ENCODE data around the gene CPLX1. TPM values are rescaled to one million over a fixed set of nuclear protein-coding genes. Genes with fewer than 3 reads are reported as not detected.
A peak's percentile ranks its signal among the peaks of the same experiment; 100 is the strongest.

Gene CPLX1
- total RNA-seq, 1 donor from 2014 or later: 1.6 TPM

DNA sequence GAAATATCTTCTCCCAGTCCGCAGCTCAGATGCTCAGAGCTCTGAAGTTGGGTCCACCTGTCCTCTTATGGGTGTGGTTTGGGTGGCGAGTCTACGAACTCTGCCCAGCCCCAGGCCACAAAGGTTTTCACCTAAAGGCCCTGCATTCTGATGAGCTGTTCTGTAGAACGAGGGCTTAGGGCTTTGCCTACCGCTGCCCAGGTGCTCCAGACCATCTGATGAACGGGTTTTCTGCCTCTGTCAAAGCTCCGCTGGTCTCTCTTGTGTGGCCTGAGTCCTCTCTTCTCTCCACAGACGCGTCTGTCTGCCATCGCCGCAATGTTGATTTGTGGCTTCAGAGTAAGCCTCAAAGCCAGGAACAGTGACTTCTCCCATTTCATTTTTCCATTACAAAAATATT is 28.4 kb upstream of the CPLX1 start:
- DNase-seq: no peak

DNA sequence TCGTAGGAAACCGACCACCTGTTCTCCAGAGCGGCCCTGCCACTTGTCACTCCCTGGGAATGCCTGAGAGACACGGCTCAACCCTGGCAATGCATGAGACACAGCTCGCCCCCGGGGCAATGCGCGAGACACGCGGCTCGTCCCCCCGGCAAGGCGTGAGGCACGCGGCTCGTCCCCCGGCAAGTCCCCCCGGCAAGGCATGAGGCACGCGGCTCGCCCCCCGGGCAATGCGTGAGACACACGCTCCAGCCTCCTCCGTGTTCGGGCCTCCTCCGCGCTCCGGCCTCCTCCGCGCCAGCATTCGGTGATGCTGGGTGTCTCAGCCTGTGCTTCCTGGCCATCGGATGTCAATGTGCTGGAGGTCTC is 27.5 kb upstream of the CPLX1 start:
- DNase-seq: no peak

DNA sequence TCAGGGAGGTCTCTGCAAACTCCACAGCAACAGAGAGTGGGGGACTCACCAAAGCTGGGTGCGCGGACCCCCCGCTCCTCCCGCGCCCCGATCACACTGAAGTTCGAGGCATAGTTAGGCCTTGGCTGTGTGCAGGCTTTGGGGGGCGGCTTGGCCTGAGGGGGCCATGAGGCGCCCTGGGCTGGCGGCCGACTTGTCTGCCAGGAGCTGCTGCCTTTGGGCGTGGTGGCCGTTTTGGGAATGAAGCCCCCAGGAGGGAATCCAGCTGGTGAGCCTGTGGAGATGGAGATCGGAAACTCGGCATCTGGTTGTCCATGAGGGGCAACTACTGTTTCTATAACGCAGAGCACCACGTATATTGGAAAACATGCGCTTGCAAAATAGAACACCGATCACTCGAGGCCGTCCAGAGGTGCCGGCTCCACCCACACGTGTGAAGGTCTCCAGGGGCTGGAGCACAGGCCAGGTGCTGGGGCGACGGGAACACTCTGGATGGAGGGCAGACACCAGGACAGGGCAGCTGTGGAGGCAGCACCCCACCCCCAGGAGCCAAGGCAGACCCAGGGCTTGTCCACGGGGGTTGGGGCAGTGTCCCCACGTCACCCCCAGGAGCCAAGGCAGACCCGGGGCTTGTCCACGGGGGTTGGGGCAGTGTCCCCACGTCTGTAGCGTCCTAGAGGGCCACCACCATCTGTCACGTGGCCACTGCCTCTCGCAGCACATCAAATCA is 25.9 kb upstream of the CPLX1 start:
- DNase-seq: no peak

DNA sequence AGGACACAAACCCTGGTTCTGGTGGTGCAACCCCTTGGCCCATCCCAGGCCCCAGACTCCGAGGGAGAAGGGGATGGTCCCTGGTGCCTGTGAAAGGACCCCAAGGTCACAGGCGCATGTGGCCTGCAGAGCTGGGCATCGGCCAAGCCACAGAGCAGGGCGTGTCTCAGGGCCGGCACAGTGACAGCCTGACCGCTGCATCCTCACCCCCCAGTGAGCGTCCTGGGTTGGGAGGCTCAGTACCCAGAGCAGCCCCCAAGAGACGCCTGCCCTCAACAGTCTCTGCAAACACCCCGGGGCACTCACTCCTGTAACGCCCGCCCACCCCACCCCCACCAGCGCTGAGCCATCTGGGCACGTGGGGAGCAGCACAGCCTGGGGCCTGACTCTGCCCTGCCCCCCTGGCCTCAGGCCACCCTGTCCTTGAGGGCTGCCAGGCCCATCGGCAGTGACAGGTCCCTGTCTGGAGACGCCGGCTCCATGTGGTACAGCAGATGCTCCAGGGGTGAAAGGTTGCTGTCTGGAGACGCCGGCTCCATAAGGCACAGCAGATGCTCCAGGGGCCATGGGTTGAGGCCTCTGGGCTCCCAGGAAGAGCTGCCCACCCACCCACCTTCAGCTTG is 24.5 kb upstream of the CPLX1 start:
- DNase-seq: no peak

DNA sequence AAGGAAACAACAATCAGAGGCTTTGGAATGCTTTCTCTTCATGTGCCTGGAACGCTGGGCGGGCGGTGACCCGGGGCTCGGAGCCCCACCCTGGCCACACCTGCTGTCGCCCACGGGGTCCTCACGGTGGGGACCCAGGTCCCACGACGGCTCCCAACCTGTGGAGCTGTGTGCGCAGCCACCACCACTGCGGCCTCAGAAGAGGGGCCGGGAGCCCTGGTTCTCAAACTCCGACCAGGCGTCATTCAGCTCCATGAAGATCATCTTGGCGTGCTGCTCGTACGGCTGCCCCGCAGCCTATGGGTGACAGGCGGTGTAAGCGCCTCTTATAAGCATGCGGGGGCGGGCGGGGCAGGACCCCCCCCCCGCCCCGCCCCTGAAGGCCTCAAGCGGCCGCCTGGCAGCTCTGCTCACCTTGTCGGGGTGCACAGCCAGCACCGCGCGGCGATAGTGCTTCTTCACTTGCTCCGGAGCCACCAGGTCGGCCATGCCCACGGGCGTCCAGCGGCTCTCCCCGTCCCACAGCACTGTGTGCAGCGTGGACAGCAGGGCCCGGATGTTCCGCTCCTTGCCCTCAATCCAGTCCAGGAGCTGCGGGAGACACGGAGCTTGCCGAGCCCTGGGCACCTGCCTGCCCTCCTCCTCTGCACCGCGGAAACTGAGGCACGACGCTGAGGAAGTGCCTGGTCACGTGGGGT is 23.7 kb upstream of the CPLX1 start:
- DNase-seq: no peak

DNA sequence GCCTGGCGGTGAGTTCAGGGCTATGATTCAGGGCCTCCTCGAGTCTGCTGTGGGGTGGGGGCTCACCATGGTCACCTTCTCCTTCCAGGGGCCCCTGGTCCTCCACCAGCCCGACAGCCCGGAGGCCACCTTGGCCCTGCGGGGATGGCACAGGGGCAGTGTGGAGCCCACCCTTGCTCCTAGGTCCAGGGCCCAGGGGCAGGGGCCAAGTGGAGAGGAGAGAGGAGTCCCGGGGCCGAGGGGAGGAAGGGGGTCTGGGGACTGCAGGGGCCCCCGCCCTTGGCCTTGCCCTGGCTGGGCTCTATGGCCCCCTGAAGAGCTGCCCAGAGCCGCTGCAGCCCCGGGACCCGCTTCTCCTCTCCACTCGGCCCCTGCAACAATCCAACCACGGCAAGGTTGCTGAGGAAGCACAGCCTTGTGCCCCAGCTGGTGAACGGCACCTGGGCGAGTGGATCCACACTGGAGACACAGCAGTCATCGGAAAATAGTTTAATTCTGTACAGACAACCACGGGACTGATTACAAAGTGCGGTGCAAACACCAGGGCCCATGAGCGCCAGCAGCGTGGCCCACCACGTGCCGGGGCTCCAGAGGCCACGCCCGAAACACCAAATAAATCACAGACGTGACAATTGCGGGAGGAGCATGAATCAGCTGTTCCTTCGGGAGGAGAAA is 23.0 kb upstream of the CPLX1 start:
- DNase-seq: no peak

DNA sequence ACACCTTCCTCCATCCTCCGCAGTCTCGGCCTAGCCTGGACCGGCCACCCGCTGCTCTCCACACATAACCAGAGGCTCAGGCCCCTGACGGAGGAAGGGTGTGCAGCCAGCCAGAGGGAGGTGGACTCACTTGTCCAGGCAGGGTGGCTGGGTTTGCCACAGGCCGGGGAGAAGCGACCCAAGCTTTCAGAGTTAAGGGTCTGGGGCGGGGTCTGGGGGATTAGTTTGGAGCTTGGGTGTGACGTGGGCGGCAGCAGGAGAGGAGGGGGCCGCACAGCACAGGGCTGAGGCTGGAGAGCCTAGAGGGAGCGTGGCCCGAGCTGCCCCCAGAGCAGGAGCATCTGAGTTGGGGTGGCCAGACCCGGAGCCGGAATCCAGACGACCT is 22.4 kb upstream of the CPLX1 start:
- DNase-seq: no peak

DNA sequence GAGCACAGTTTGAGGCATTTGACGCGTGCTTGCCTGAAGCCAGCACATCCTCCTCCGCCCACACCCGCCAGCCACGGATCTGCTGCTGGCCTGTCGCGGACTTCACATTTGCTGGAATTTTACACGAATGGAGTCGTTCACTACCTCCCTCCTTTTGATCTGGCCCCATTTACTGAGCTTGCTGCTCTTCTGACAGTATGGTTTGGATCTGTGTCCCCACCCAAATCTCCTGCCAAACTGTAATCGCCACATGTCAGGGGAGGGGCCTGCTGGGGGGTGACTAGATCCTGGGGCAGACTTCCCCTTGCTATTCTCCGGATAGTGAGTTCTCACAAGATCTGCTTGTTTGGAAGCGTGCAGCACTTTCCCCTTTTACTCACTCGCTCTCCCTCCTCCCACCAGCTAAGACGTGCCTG is 19.9 kb upstream of the CPLX1 start:
- DNase-seq: peak; percentile 52

DNA sequence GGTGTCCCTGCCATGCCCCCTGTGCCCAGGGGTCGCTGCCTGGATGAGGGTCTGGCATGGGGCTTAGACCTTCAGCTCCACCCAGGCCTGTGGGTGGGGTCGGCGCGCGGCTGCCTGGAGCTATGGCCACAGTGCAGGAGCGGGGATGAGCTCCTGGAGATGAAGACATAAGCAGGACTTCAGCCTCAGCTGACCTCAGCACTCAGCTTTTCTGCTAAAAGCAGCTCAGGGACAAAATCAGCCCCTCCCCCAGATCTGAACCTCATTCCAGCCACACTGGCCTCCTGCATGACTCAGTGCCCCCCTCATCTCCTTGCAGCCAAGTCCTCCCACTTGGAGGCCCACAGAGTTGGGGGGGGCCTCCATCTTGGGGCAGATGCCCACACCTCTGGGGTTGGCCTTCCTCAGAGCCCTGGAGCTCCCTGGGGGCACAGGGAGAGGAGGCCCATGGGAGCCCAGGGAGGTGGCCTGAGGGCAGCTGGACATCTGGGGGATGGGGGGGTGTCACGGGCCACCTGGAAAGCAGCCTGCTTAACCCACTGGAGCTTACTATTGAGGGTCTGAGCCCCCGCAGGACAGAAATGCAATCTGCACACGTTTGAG is 19.4 kb upstream of the CPLX1 start:
- no peak for DNase-seq

DNA sequence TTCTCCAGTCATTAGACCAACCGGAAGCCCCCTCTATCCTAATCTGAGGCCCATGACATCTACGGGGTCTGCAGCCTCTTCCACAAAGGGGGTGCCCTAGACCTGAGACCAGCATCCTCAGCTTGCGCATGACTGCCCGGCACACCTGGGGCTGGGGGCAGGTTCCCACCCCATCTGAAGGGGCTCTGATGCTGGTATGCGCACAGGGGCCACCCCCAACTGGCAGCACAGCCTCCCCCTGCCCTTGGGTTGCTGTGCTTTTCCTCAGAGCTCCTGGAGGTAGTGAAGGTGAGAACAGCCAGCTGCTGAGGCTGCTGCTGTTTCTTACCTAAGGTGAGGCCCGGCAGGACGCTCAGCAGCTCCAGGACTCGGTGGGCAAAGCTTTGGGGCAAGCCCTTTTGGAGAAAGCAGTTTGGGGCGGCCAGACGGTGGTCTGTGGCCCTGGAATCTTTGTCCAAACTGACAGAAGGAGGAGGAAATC is 18.9 kb upstream of the CPLX1 start:
- DNase-seq: no peak

DNA sequence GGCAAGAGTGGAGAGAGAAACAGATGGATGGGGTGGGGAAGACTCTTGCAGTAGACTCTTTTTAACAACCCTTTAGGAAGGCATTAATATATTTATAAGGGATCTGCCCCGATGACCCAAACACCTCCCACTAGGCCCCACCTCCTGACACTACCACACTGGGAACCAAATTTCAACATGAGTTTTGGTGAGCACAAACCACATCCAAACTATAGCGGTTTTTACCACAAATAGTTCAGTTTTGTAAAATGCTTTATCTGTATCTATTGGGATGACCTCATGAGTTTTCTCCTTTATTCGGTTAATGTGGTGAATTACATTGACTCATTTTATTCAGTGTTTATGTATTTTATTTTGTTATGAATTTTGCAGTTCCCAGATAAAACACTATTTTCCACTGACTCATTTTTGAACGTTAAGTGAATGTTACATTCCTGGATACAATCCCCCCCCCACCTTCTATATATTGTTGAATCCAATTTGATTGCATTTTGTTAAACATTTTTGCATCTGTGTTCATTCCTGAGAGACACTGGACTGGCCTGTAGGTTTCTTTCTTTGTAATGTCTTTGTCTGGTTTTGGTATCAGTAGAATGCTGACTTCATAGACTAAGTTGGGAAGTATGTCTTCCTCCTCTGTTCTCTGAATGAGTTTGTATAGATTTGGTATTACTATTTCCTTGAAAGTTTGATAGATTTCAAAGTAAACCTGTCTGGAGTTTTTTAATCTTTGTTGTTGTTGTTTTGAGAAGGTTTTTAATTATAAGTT is 13.9 kb upstream of the CPLX1 start:
- DNase-seq: no peak

DNA sequence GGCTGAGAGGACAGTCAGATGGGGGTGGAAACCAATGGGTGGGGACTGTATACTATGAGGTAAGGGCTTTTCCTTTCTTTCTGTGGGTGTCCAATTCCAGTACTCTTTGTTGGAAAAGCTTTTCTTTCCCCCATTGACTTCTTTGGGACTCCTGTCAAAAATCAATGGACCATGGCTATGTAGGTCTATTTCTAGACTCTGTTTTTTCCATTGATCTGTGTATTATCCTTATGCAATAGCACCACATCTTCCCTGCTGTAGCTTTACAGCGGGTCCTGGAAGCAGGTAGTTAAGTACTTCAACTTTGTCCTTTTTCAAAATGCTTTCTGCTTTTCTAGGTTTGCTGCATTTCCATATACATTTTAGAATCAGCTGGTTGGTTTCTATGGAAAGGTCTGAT is 11.8 kb upstream of the CPLX1 start:
- no peak for DNase-seq

DNA sequence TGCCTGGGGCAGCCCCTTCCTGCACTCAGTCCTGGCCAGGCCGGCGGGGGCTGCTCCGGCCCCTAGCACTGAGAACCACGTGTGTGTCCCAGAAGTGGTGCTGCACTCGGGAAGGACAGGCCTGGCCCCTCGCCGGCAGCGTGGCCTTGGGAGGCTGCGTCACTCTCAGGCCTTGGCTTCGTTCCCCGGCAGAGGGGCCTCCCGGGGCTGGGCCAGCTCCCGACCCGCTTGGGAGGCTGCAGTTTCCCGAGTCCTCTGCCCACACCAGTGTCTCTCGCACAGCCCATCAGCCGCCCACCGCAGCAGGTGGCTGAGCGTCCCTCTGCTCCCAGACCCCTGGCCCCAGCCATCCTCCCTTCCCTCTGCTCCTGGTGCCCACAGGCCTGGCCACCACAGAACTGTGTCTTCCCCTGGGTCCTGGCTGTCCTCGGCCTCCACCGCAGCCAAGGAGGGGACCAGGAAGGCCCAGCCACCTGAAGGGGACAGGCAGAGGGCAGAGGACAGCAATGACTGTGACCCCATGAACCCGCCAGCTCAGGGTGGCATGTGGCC is 10.9 kb upstream of the CPLX1 start:
- no peak for DNase-seq

DNA sequence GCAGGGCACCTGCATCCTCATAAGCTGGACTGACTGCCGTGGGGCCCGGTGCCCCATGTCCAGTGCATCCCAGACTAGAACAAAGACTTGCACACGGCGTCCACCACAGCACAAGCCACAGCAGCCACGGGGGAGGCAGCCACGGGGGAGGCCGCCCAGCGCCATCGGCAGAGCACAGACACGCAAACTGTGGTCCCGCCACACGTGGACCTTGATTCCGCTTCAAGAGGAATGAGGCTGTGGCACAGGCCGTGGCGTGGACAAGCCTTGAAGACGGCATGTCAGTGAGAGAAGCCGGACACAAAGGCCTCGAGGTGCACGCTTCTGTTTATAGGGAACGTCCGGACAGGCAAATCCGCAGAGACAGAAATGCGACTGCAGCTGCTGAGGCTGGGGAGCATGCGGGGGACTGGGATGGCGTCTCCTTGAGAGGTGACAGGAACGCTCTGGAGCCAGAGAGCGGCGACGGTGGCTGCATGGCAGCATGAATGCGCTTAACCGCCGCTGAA is 10.1 kb upstream of the CPLX1 start:
- DNase-seq: no peak

DNA sequence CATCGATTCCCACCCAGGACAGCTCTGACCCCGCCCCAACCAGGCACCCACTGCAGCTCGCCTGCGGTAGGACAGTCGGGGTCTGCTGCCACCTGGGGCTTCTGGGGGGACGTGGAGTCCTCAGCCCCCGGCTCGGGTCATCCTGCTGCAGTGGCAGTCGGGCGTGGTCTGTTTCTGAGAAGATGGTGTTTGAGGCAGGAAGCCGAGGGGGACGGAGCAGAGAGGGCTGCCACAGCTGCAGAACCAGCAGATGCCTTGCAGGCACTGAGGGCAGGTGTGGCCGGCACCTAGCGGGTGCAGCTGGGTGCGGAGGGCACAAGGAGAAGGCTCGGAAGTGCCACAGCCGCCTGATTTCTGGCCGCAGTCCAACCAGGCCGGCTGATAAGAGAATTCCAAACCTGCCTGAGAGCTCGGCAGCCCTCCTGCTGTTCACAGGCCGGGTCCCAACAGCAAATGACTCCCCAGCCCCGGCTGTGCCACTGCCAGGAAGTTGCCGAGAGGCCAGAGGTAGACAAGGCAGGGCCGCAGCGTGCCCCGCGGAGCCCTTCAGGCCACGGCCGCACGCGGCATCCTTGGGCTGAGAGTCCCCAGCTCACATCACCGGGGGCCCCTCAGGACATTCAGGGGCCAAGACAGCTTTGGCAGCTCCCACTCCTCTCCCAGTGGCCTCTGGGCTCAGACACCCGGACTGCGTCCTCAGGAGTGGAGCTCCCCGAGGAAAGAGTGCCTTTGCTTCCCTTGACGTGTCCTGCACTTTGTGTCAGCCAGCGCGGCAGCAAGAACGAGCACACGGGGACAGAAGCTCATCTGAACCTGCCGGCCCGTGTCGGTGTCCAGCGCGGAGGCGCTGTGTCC is 9.4 kb upstream of the CPLX1 start:
- no peak for DNase-seq

DNA sequence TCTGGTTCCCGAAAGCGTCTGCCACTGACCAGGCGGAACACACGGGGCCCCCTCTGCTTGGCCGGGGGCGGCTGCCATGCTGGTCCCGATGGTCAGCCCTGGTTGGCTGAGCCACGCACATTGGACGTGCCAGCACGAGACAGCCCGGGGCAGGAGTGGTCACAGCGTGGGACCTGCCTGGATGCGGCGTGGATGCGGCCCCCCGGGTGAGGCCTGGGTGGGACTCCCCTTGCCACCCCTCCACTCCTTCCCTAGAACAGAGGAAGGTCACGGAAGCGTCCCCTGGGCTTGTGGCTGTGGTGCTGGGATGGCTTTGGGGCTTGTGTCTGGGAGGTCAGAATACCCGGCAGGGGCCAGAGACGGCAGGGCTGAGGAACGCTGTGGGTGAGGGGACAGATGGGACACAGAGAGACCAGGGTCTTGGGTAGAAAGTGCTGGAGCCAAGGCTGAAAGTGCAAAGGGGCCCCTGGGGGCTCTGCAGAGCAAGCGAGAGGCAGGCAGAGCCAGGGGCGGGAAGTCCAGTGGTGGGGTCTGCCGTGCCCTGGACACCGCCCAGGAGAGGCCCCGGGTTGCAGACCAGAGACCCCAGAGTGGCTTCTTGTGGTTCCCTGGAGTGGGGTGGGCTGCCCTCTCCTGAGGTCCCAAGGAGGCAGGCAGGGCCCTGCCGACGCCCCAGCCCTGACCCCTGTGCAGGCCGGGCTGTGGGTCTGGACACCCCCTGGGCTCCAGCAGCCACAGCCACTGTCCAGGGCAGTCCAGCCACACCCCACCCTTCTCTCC is 8.6 kb upstream of the CPLX1 start:
- DNase-seq: no peak

DNA sequence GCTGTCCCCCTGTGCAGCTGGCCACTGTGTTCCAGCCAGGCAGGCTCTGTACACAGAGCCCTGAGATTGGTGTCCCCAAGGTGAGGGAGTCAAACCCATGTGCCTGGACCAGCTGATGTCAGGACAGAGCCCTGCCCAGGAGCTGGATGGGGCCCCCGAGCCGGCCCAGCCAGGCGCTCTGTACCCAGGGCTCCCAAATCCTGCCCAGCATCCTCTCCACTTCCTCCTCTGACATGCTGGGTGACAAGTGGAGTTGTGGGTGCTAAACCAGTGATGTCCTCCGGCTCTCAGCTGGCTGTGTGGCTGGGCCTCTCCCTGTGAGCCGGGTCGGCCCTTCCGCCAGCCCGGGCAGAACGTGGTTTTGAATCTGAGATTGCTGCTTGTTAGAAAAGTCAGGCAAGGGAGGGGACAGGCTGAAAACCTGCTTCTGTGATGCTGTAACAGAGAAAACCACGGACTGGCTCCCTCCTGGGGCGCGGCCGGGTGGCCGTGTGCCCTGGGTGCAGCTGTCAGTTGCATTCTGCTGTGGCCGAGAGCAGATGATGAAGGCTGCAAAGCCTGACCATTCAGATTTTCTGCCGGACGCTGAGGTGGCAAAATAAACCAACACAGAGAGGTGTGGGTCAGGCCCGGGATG is 7.9 kb upstream of the CPLX1 start:
- DNase-seq: no peak

DNA sequence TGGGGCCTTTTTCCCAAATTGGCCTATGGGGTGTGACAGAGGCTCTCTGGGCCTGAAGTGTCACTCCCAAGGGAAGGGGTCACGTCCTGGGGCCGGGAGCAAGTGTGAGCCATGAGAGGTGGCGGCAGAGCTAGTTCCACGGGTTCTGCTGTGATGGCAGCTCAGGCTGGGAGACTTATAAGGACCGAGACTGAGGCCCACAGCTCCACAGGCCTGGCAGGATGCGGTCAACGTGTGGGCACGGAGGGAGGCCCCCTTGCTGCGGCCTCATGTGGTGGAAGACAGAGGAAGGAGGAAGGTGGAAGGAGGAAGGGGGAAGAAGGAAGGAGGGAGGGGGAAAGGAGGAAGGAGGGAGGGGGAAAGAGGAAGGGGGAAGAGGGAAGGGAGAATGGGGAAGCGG is 7.2 kb upstream of the CPLX1 start:
- no peak for DNase-seq

DNA sequence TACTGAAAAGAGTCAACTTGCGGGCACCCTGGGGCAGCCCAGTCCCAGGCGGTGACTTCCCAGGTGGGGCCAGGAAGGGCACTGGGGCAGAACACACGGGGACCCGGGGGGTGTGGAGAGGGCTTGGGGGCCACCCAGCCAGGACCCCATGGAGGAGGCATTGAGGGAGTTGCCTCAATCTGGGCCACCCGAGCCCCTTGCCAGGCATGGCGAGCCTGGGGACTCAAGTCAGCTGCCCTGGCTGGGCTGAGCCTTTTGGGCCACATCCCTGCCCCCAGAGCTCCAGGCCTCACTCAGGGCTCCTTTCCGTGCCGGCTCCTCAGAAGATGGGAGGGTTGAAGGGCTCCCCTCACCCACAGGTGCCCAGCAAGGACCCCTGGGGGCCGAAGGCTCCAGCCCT is 6.6 kb upstream of the CPLX1 start:
- DNase-seq: no peak
